B cell (primary cell): ENCODE data around the gene KRTAP4-11. TPM values are rescaled to one million over a fixed set of nuclear protein-coding genes. Genes with fewer than 3 reads are reported as not detected.

Experiments
- ATAC-seq: fragments of 200-7000 bp; cut with Tn5 transposase; one replicate; pipeline ENCODE4 v1.10.0; 2021; ENCODE audit warnings: low read depth, mild to moderate bottlenecking, moderate number of reproducible peaks, moderate library complexity
- CTCF ChIA-PET: fragments of 350-600 bp; sonication (Branson Sonifier 250); formaldehyde crosslinking; loops from one replicate; lab custom pipeline; 2021; ENCODE audit warnings: antibody characterized with exemption, inconsistent platforms; lab: Charles Lee
- POLR2A ChIA-PET: fragments of 350-600 bp; sonication (Branson Sonifier 250); formaldehyde crosslinking; loops from one replicate; lab custom pipeline; 2021; ENCODE audit warnings: antibody characterized with exemption; lab: Charles Lee
- DNase-seq: peaks from one replicate; pipeline ENCODE4 v3.0.0; 2013
- H2AFZ ChIP-seq: 2 replicates; pipeline ENCODE4 v1.6.1; 2012; ENCODE audit warnings: mild to moderate bottlenecking, low read depth, low read length; ENCODE audit not compliant: insufficient read depth, poor library complexity, severe bottlenecking
- H3K27ac ChIP-seq, 2 donors: 1 replicate in 1 of 2; 2 replicates in 1 of 2; pipeline ENCODE4 v1.5.1; 2012 to 2013; ENCODE audit warnings: low read length in 2 of 2, mild to moderate bottlenecking in 2 of 2, moderate library complexity in 1 of 2
- H3K27me3 ChIP-seq, 4 experiments: fragments of 200-600 bp in 1 of 4; sonication (generic) in 1 of 4; replicated peaks in 1 of 4; 1 replicate in 2 of 4; 2 replicates in 2 of 4; pipeline versions ENCODE4 v1.6.1 to v1.7.0; 2013 to 2016; ENCODE audit warnings: low read length in 3 of 4, mild to moderate bottlenecking in 2 of 4, mixed read lengths in 1 of 4, moderate library complexity in 1 of 4; ENCODE audit not compliant: insufficient read depth in 4 of 4, control insufficient read depth in 3 of 4; ENCODE audit errors: control extremely low read depth in 1 of 4
- H3K36me3 ChIP-seq, 2 experiments: replicated peaks in 1 of 2; 1 replicate in 1 of 2; 2 replicates in 1 of 2; pipeline versions ENCODE4 v1.6.1 to v1.7.1; 2013; ENCODE audit warnings: low read length in 1 of 2; ENCODE audit not compliant: insufficient read depth in 2 of 2, control insufficient read depth in 1 of 2; ENCODE audit errors: control extremely low read depth in 1 of 2, extremely low read depth in 1 of 2
- H3K4me1 ChIP-seq, 2 donors: fragments of 200-600 bp in 1 of 2; sonication (generic) in 1 of 2; 1 replicate in 1 of 2; 2 replicates in 1 of 2; pipeline versions ENCODE4 v1.5.1 to v1.6.1; 2013 to 2017; ENCODE audit warnings: low read length in 2 of 2; ENCODE audit not compliant: control insufficient read depth in 2 of 2, insufficient read depth in 2 of 2
- H3K4me2 ChIP-seq: replicated peaks from 2 replicates; pipeline ENCODE3; 2012; ENCODE audit warnings: mild to moderate bottlenecking, low read depth, low read length; ENCODE audit not compliant: poor library complexity, severe bottlenecking
- H3K4me3 ChIP-seq, 5 experiments: fragments of 200-600 bp in 1 of 5; sonication (generic) in 1 of 5; 1 replicate in 3 of 5; 2 replicates in 2 of 5; pipeline versions ENCODE4 v1.5.1 to v1.7.0; 2011 to 2016; ENCODE audit warnings: low read length in 4 of 5, mild to moderate bottlenecking in 4 of 5, low read depth in 2 of 5, control low read depth in 1 of 5, moderate library complexity in 1 of 5; ENCODE audit not compliant: insufficient read depth in 1 of 5; ENCODE audit errors: control extremely low read depth in 1 of 5, extremely low read depth in 1 of 5
- H3K79me2 ChIP-seq: fragments of 200-600 bp; sonication (generic); one replicate; pipeline ENCODE4 v1.6.0; 2016; ENCODE audit warnings: low read length; ENCODE audit not compliant: control insufficient read depth, insufficient read depth
- H3K9ac ChIP-seq: fragments of 200-600 bp; sonication (generic); 2 replicates; pipeline ENCODE4 v1.6.1; 2017; ENCODE audit warnings: mild to moderate bottlenecking, low read length, moderate library complexity
- H3K9me3 ChIP-seq, 3 donors: one replicate each; pipeline versions ENCODE4 v1.6.1 to v1.7.1; 2013; ENCODE audit warnings: low read length in 2 of 3; ENCODE audit not compliant: control insufficient read depth in 2 of 3, insufficient read depth in 1 of 3; ENCODE audit errors: control extremely low read depth in 1 of 3
- H4K20me1 ChIP-seq: 2 replicates; pipeline ENCODE4 v1.6.0; 2012; ENCODE audit warnings: mild to moderate bottlenecking, low read length; ENCODE audit not compliant: insufficient read depth, control insufficient read depth, poor library complexity, severe bottlenecking
- H3K27ac Mint-ChIP-seq: one replicate; pipeline ENCODE4 v1.8.0; 2021; ENCODE audit warnings: mixed read lengths
- H3K27me3 Mint-ChIP-seq: one replicate; pipeline ENCODE4 v1.8.0; 2021; ENCODE audit warnings: mixed read lengths
- H3K4me1 Mint-ChIP-seq: one replicate; pipeline ENCODE4 v1.8.0; 2021; ENCODE audit warnings: mixed read lengths
- H3K4me3 Mint-ChIP-seq: one replicate; pipeline ENCODE4 v1.8.0; 2021; ENCODE audit warnings: mixed read lengths
- H3K9me3 Mint-ChIP-seq: one replicate; pipeline ENCODE4 v1.8.0; 2022; ENCODE audit warnings: mixed read lengths; ENCODE audit not compliant: insufficient read depth
- EZH2 ChIP-seq: IDR thresholded peaks from 2 replicates; pipeline ENCODE4 v1.6.1; 2012; ENCODE audit warnings: borderline replicate concordance, low read depth, mild to moderate bottlenecking, moderate library complexity, low read length; ENCODE audit not compliant: insufficient read depth, poor library complexity, severe bottlenecking
- WGBS: methylation state at CpG from one replicate; pipeline ENCODE4 v1.1.5; 2013; ENCODE audit warnings: missing lambda C conversion rate; ENCODE audit not compliant: insufficient coverage; 5-methylcytosine and 5-hydroxymethylcytosine counted together
- intact Hi-C: fragments of 100-400 bp; cut with micrococcal nuclease; formaldehyde crosslinking; loops from one replicate; pipeline ENCODE4 v1.10.0; 2022
- polyA plus RNA-seq: library from polyadenylated mRNA; depleted of rRNA; stranded (reverse); fragments of >200 nt; gene quantifications from 2 replicates; pipeline ENCODE4 v1.2.3, GENCODE V29; 2012
- total RNA-seq, 2 donors: library from RNA; stranded (reverse); fragments of 120-200 nt in 1 of 2; gene quantifications; 1 replicate in 1 of 2; 2 replicates in 1 of 2; pipeline versions ENCODE4 v1.2.3 to v1.2.4, GENCODE V29; 2013 to 2022
- TF ChIP-seq, protein P1 (sequence below): fragments of 200-600 bp; IDR thresholded peaks from one replicate; pipeline ENCODE4 v1.8.0; 2022; ENCODE audit warnings: antibody characterized with exemption, mild to moderate bottlenecking

Gene KRTAP4-11
- total and polyA plus RNA-seq, 2 donors (not counting 1 experiment from before 2014, with no cell fraction given) = not detected

GRCh38 chr17:41082626-41083025 lies 35.5 kb downstream of the KRTAP4-11 start:
- H3K9me3 Mint-ChIP-seq = no peaks in the 10 kb centered on the region
- H3K4me1 Mint-ChIP-seq = no peaks in the 10 kb centered on the region
- Histone ChIP-seq H3K27me3 (no peaks in the 10 kb centered on the region), H3K36me3 (no peaks in the 10 kb centered on the region), H3K9me3 (no peaks in the 10 kb centered on the region), H3K4me2 (no peak overlapping the region), H3K9ac (no peak overlapping the region), H3K4me1 (no peaks in the 10 kb centered on the region), H4K20me1 (no peaks in the 10 kb centered on the region), H3K27ac (no peak overlapping the region), H3K79me2 (no peaks in the 10 kb centered on the region), H2AFZ (no peak overlapping the region), H3K4me3 (no peak overlapping the region)
- ATAC-seq (no peak), DNase-seq (no peak)
- no peak for TF ChIP-seq EZH2
- TF ChIP-seq, protein P1, sequence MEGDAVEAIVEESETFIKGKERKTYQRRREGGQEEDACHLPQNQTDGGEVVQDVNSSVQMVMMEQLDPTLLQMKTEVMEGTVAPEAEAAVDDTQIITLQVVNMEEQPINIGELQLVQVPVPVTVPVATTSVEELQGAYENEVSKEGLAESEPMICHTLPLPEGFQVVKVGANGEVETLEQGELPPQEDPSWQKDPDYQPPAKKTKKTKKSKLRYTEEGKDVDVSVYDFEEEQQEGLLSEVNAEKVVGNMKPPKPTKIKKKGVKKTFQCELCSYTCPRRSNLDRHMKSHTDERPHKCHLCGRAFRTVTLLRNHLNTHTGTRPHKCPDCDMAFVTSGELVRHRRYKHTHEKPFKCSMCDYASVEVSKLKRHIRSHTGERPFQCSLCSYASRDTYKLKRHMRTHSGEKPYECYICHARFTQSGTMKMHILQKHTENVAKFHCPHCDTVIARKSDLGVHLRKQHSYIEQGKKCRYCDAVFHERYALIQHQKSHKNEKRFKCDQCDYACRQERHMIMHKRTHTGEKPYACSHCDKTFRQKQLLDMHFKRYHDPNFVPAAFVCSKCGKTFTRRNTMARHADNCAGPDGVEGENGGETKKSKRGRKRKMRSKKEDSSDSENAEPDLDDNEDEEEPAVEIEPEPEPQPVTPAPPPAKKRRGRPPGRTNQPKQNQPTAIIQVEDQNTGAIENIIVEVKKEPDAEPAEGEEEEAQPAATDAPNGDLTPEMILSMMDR = no peak
- no peak overlapping the region for H3K4me3 Mint-ChIP-seq
- intact Hi-C loops = no loop called here
- POLR2A ChIA-PET = no interaction called here
- WGBS = no CpG with 5 or more reads among the region's 4 CpGs
- peaks cover 28% of the 10 kb centered on the region for H3K27me3 Mint-ChIP-seq
- CTCF ChIA-PET = no interaction called here
- no peak overlapping the region for H3K27ac Mint-ChIP-seq

DNA sequence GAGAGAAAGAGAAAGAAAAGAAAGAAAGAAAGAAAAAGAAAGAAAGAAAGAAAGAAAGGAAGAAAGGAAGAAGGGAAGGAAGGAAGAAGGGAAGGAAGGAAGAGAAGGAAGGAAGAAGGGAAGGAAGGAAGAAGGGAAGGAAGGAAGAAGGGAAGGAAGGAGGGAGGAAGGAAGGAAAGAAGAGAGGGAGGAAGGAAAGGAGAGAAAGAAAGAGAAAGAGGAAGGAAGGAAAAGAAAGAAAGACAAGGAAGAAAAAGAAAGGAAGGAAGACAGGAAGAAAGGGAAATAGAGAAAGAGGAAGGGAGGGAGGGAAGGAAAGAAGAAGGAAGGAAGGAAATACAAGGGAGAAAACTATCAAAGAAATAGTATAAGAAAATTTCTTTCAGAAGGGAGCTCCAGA lies 41.4 kb downstream of the KRTAP4-11 start:
- H3K4me2 ChIP-seq = no peak overlapping the region
- H3K9ac ChIP-seq = no peak overlapping the region
- H3K79me2 ChIP-seq = no peaks in the 10 kb centered on the region
- H3K27ac ChIP-seq = no peak overlapping the region
- no peak overlapping the region for H3K4me3 Mint-ChIP-seq
- DNase-seq (no peak), ATAC-seq (no peak)
- H3K27me3 ChIP-seq = peaks cover 0 to 3% (median 0%) of the 10 kb centered on the region in 4 experiments
- H3K27ac Mint-ChIP-seq = no peak overlapping the region
- no peak overlapping the region for H3K4me3 ChIP-seq
- no peaks in the 10 kb centered on the region for H3K9me3 Mint-ChIP-seq
- H3K4me1 Mint-ChIP-seq = no peaks in the 10 kb centered on the region
- POLR2A ChIA-PET = no interaction called here
- no peaks in the 10 kb centered on the region for H3K36me3 ChIP-seq
- no peaks in the 10 kb centered on the region for H3K4me1 ChIP-seq
- H3K27me3 Mint-ChIP-seq = peaks cover 27% of the 10 kb centered on the region
- no peaks in the 10 kb centered on the region for H3K9me3 ChIP-seq
- H2AFZ ChIP-seq = no peak overlapping the region
- CTCF ChIA-PET = no interaction called here
- TF ChIP-seq EZH2 = no peak
- TF ChIP-seq, protein P1 = no peak
- intact Hi-C loops = no loop called here
- no peaks in the 10 kb centered on the region for H4K20me1 ChIP-seq
